UCSD-AML1 (cell line): ENCODE data around the gene TDRD10.
A peak's percentile ranks its signal among the peaks of the same experiment; 100 is the strongest.
"Not testable (repeated sequence)": the region's sequence is repeated elsewhere in the genome, so short reads cannot be mapped to it uniquely, and the experiment has no call there.

Experiments used
- DNase-seq: peaks from one replicate; lab custom pipeline; 2025; ENCODE audit not compliant: unreplicated experiment; lab: John Stamatoyannopoulos, UW

The TDRD10 gene

GRCh38 chr1:154479764-154480421 is 22.1 kb upstream of the TDRD10 start:
- DNase-seq, result peak; percentile 59

GRCh38 chr1:154481053-154481452 is 21.0 kb upstream of the TDRD10 start:
- DNase-seq, result no peak

- no peak for DNase-seq
Observed at GRCh38 chr1:154483941-154484803, 17.8 kb upstream of the TDRD10 start.

- DNase-seq, result peak; percentile 75
Observed at GRCh38 chr1:154485106-154485505, 16.9 kb upstream of the TDRD10 start.

- no peak for DNase-seq
Observed at GRCh38 chr1:154485910-154486496, 16.0 kb upstream of the TDRD10 start.

GRCh38 chr1:154486756-154487155 is 15.3 kb upstream of the TDRD10 start:
- DNase-seq, result not testable (repeated sequence)

- no peak for DNase-seq
Observed at GRCh38 chr1:154488922-154489321, 13.1 kb upstream of the TDRD10 start.

GRCh38 chr1:154489695-154490274 is 12.2 kb upstream of the TDRD10 start:
- no peak for DNase-seq

- DNase-seq, result no peak
Observed at GRCh38 chr1:154490317-154490716, 11.7 kb upstream of the TDRD10 start.

- no peak for DNase-seq
Observed at GRCh38 chr1:154492115-154492514, 9.9 kb upstream of the TDRD10 start.

- DNase-seq, result peak; percentile 59
Observed at GRCh38 chr1:154493276-154493675, 8.7 kb upstream of the TDRD10 start.

GRCh38 chr1:154495496-154496273 is 6.3 kb upstream of the TDRD10 start:
- DNase-seq, result no peak

- DNase-seq, result no peak
Observed at GRCh38 chr1:154496383-154496782, 5.6 kb upstream of the TDRD10 start.

GRCh38 chr1:154497026-154497806 is 4.8 kb upstream of the TDRD10 start:
- DNase-seq, result peak; percentile 71

GRCh38 chr1:154499446-154499845 is 2.6 kb upstream of the TDRD10 start:
- DNase-seq, result no peak

GRCh38 chr1:154500533-154500932 is 1.5 kb upstream of the TDRD10 start:
- no peak for DNase-seq

GRCh38 chr1:154501423-154502065 is 475 bp upstream of the TDRD10 start:
- no peak for DNase-seq

GRCh38 chr1:154502744-154503115 is 711 bp downstream of the TDRD10 start:
- no peak for DNase-seq

GRCh38 chr1:154503898-154504297 is 1.9 kb downstream of the TDRD10 start:
- DNase-seq, result no peak

GRCh38 chr1:154512760-154513159 is 10.7 kb downstream of the TDRD10 start:
- no peak for DNase-seq
